KMS-11 (cell line): Measurements from ENCODE around the gene DPM2.

Source experiments
- H2AFZ ChIP-seq: fragments of 200-600 bp; sonication (generic); 2 replicates; pipeline ENCODE4 v1.6.1; 2016; ENCODE audit warnings: antibody characterized with exemption, mixed run types, low read depth
- H3K27ac ChIP-seq: fragments of 200-600 bp; sonication (generic); 2 replicates; pipeline ENCODE4 v1.6.1; 2016; ENCODE audit warnings: mild to moderate bottlenecking, mixed run types
- H3K27me3 ChIP-seq: fragments of 200-600 bp; sonication (generic); 2 replicates; pipeline ENCODE4 v1.6.1; 2017; ENCODE audit warnings: mild to moderate bottlenecking, low read depth, mixed run types, moderate library complexity; ENCODE audit not compliant: insufficient read depth
- H3K36me3 ChIP-seq: fragments of 200-600 bp; sonication (generic); 2 replicates; pipeline ENCODE4 v1.6.1; 2017; ENCODE audit warnings: mild to moderate bottlenecking, mixed run types; ENCODE audit not compliant: insufficient read depth
- H3K4me1 ChIP-seq: fragments of 200-600 bp; sonication (generic); 2 replicates; pipeline ENCODE4 v1.6.1; 2016; ENCODE audit warnings: mild to moderate bottlenecking, low read depth, mixed run types; ENCODE audit not compliant: poor library complexity, severe bottlenecking
- H3K4me2 ChIP-seq: fragments of 200-600 bp; sonication (generic); 2 replicates; pipeline ENCODE4 v1.7.0; 2016; ENCODE audit warnings: mild to moderate bottlenecking, mixed run types
- H3K4me3 ChIP-seq: fragments of 200-600 bp; sonication (generic); IDR thresholded peaks from 2 replicates; pipeline ENCODE4 v1.6.1; 2017; ENCODE audit warnings: low read depth, low read length, mixed read lengths; ENCODE audit not compliant: insufficient read depth
- H3K79me2 ChIP-seq: fragments of 200-600 bp; sonication (generic); 2 replicates; pipeline ENCODE4 v1.6.1; 2016; ENCODE audit warnings: low read depth, mixed run types; ENCODE audit not compliant: insufficient read depth
- H3K9ac ChIP-seq: fragments of 200-600 bp; sonication (generic); 2 replicates; pipeline ENCODE4 v1.6.1; 2016; ENCODE audit warnings: mild to moderate bottlenecking, mixed run types
- H4K20me1 ChIP-seq: fragments of 200-600 bp; sonication (generic); 2 replicates; pipeline ENCODE4 v1.6.1; 2016; ENCODE audit warnings: mild to moderate bottlenecking, mixed run types; ENCODE audit not compliant: insufficient read depth
- TF ChIP-seq, protein P1 (sequence below): fragments of 200-600 bp; sonication (generic); conservative IDR thresholded peaks from 2 replicates; pipeline ENCODE4 v1.6.1; 2017; ENCODE audit warnings: low read depth, mild to moderate bottlenecking, antibody characterized with exemption, low read length, moderate library complexity, mixed read lengths

Gene DPM2

GRCh38 chr9:127934986-127935385 is 2.7 kb downstream of the DPM2 start:
- Histone ChIP-seq H3K4me3 (no peak overlapping the region), H3K9ac (no peak overlapping the region), H2AFZ (no peak overlapping the region), H3K4me1 (peaks cover 40% of the 10 kb centered on the region), H4K20me1 (no peaks in the 10 kb centered on the region), H3K4me2 (no peak overlapping the region; the same call in 1 of the 2 replicates), H3K27ac (no peak overlapping the region), H3K79me2 (peaks cover 24% of the 10 kb centered on the region), H3K27me3 (no peaks in the 10 kb centered on the region), H3K36me3 (no peaks in the 10 kb centered on the region)
- TF ChIP-seq, protein P1, sequence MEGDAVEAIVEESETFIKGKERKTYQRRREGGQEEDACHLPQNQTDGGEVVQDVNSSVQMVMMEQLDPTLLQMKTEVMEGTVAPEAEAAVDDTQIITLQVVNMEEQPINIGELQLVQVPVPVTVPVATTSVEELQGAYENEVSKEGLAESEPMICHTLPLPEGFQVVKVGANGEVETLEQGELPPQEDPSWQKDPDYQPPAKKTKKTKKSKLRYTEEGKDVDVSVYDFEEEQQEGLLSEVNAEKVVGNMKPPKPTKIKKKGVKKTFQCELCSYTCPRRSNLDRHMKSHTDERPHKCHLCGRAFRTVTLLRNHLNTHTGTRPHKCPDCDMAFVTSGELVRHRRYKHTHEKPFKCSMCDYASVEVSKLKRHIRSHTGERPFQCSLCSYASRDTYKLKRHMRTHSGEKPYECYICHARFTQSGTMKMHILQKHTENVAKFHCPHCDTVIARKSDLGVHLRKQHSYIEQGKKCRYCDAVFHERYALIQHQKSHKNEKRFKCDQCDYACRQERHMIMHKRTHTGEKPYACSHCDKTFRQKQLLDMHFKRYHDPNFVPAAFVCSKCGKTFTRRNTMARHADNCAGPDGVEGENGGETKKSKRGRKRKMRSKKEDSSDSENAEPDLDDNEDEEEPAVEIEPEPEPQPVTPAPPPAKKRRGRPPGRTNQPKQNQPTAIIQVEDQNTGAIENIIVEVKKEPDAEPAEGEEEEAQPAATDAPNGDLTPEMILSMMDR, result no peak

DNA sequence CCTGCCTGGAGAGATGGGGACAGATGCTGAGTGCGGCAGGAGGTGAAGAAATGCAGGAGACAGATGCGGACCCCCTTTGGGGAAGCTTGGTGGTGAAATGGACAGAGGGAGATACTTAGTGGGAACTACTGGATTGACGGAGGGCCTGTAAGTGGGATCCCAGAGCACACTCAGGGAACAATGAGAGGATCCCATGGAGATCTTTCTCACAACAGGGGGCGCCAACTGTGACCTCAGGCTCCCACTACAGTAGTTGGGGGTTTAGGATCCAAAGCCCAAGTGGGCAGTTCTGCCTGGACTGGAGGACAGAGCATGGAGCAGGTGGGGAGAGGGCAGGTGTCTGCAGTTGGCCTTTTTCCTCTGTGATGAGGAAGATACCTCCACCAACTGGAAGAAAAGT is 3.4 kb downstream of the DPM2 start:
- Histone ChIP-seq H3K9ac (no peak overlapping the region), H4K20me1 (no peaks in the 10 kb centered on the region), H3K4me1 (peaks cover 47% of the 10 kb centered on the region), H3K36me3 (no peaks in the 10 kb centered on the region), H3K79me2 (peaks cover 24% of the 10 kb centered on the region), H3K4me2 (no peak overlapping the region), H3K27me3 (no peaks in the 10 kb centered on the region), H3K27ac (no peak overlapping the region), H3K4me3 (no peak overlapping the region), H2AFZ (no peak overlapping the region)
- TF ChIP-seq, protein P1, result no peak

DNA sequence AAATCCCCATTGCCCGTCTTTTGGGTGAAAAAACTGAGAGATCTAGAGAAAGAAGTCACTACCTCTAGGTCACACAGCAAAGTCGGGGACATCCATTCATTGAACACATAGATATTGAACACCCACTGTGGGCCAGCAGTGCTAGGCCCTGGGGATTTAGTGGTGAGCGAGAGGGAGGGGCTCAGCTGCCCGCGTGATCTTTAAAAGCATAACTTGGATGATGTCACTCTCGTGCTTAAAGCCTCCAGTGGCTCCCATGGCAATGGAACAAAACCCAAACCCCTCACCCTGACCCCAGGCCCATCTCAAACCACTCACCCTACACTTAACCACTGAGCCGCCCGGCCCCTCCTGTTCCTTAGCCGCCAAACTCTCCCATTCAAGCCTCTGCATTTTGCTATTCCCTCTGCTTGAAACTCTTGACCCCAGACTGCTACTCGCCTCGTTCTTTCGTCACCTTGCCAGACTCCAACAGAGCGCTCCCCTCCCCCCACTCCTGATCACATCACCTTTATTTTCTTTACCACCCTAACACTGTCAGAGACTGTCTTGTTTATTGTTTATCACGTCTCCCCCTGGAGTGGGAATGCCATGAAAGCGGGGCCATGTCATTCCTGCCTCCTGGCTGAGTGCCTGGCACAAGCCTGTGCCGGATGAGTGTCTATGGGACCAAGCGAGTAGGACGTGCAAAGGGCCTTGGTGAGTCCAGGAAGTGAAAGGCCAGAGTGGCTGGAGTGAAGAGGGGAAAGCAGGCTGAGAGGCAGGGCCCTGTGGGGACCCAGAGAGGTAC is 6.4 kb downstream of the DPM2 start:
- Histone ChIP-seq H2AFZ (0 out of 2 replicates have a peak overlapping the region, but pooled peaks have one; percentile 10), H3K4me1 (peaks cover 59% of the 10 kb centered on the region)

DNA sequence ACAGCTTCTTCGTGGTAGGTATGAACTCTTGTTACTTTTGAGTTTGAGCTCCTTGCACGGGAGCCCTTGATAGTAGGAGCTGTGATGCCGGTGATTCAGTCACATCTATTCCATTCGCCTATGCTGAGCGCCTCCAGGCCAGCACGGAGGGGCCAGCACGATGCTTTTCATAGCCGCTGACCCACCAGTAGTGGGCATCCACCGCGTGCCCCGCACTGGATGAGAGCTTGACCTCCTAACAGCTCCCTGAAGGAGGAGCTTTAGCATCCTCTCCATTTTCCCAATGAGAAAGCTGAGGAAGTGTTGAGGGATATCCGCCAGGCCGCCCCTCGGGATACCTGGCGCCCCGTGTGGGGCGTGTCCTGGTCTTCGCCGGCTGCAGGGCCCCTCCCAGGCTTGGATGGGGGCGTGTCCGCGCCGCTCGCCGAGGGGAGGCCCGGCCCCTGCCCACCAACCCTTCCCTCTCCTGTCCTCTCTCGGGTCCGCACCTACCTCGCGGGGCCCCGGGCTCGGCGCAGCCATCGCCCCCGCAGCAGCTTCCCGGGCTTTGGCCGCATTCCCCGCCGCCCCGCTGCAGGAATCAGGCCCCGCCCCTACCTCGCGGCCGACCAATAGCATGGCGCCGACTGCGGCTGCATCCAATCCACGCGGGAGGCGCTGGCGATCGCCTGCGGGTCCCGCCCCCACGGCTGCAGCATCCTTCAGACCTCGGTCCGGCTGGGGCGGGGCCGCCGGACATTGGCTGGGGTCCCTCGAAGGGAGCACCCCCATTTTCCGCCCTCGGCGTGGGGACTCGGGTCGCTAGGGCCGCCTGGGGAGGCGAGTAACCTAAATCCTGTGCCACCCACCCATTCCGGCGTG is 7.2 kb downstream of the DPM2 start, which contains the start of gene PIP5KL1:
Gene PIP5KL1 (minus strand): TSS at position 547 of the 861 bp plus-strand sequence. CDS start 25 bp downstream, at position 522.
- Histone ChIP-seq H2AFZ (0 out of 2 replicates have a peak within 1 kb of the TSS, but pooled peaks have one; percentile 10), H3K27me3 (no peaks in the 10 kb centered on the region), H3K4me3 (no peak within 1 kb of the TSS), H3K79me2 (peaks cover 4% of the 10 kb centered on the region; the same call in 1 of the 2 replicates), H3K4me1 (peaks cover 53% of the 10 kb centered on the region), H3K36me3 (no peaks in the 10 kb centered on the region), H4K20me1 (no peaks in the 10 kb centered on the region), H3K9ac (peak within 1 kb of the TSS; percentile 50; the same call in 1 of the 2 replicates), H3K27ac (peak within 1 kb of the TSS; percentile 83), H3K4me2 (peak within 1 kb of the TSS; percentile 96)
- TF ChIP-seq, protein P1, result no peak; the same call in 1 of the 2 replicates

More for the DNA sequence above, 6.4 kb downstream of the DPM2 start:
- H3K79me2 ChIP-seq, result peaks cover 12% of the 10 kb centered on the region
- H3K27ac ChIP-seq, result peak overlapping the region; percentile 43
- no peaks in the 10 kb centered on the region for H4K20me1 ChIP-seq
- H3K9ac ChIP-seq, result peak overlapping the region; percentile 28; the same call in 1 of the 2 replicates
- H3K4me3 ChIP-seq, result no peak overlapping the region
- no peaks in the 10 kb centered on the region for H3K27me3 ChIP-seq
- no peaks in the 10 kb centered on the region for H3K36me3 ChIP-seq
- H3K4me2 ChIP-seq, result peak overlapping the region; percentile 96
- TF ChIP-seq, protein P1, result no peak
